ENCODE data around the gene ZC3H7B. TPM values are rescaled to one million over a fixed set of nuclear protein-coding genes. Genes with fewer than 3 reads are reported as not detected.

ZC3H7B gene
- total RNA-seq, 1 experiment from 2014 or later = 42.0 TPM

- Histone ChIP-seq H3K27ac (ENCODE audit: low read depth, low read length) (no peak overlapping the region), H2AFZ (ENCODE audit: low read depth, low read length, poor library complexity, severe bottlenecking) (no peak overlapping the region), H3K9me2 (ENCODE audit: insufficient read depth) (no peaks in the 10 kb centered on the region), H3K4me2 (ENCODE audit: low read length) (no peak overlapping the region), H3K36me3 (ENCODE audit: control insufficient read depth in 1 of 2, insufficient read depth in 2 of 2, low read length in 2 of 2) (peaks cover 2 to 9% of the 10 kb centered on the region in 2 experiments; a peak in 2 of 4 replicates), H3K9ac (ENCODE audit: low read length) (no peak overlapping the region), H3K4me3 (replicated peaks in 1 of 2; ENCODE audit: low read depth in 1 of 2, low read length in 2 of 2) (no peak overlapping the region), H3K4me1 (ENCODE audit: control insufficient read depth in 1 of 2, insufficient read depth in 2 of 2, low read length in 2 of 2) (no peaks in the 10 kb centered on the region), H3K27me3 (ENCODE audit: insufficient read depth, low read length) (no peaks in the 10 kb centered on the region), H4K20me1 (ENCODE audit: insufficient read depth) (no peaks in the 10 kb centered on the region), H3K9me3 (ENCODE audit: control insufficient read depth in 1 of 2, insufficient read depth in 1 of 2, low read depth in 1 of 2, low read length in 2 of 2) (no peaks in the 10 kb centered on the region), H3K79me2 (ENCODE audit: insufficient read depth, low read length) (no peaks in the 10 kb centered on the region)
- intact Hi-C loops (cut with micrococcal nuclease) = no loop called here
- RAD21 ChIA-PET (ENCODE audit: low non-redundant PET in 1 of 2, low total read pairs in 2 of 2, uncharacterized antibody in 2 of 2, unreplicated experiment in 2 of 2) = no interaction called here
- DNase-seq (ENCODE audit: low read depth, low spot score) = no peak
- no TSS peak for BruUV-seq (replicated peaks)
- no peak for TF ChIP-seq YY1 (IDR thresholded peaks at IDR 0.05; ENCODE audit: extremely low read depth, insufficient replicate concordance, low read depth, low read length)
- no peak for TF ChIP-seq ZFX (IDR thresholded peaks at IDR 0.05)
- POLR2A ChIA-PET = no interaction called here
- CTCF ChIA-PET = no interaction called here
- no peak for ATAC-seq
Measured at GRCh38 chr22:41340357-41340756, 39.0 kb downstream of the ZC3H7B start.

GRCh38 chr22:41341012-41341411 is 39.7 kb downstream of the ZC3H7B start:
- ATAC-seq = no peak
- POLR2A ChIA-PET = no interaction called here
- no peak for TF ChIP-seq CBX3 (IDR thresholded peaks at IDR 0.05; ENCODE audit: low read depth)
- no peak for TF ChIP-seq EGR1 (IDR thresholded peaks at IDR 0.05; ENCODE audit: low read depth)
- no peak for TF ChIP-seq RAD21 (IDR thresholded peaks at IDR 0.05; ENCODE audit: low read depth)
- TF ChIP-seq POLR2AphosphoS5 (IDR thresholded peaks at IDR 0.05; ENCODE audit: low read depth, low read length) = no peak

More at GRCh38 chr22:41341012-41341411, 39.7 kb downstream of the ZC3H7B start:
- H3K4me2 ChIP-seq (ENCODE audit: low read length) = no peak overlapping the region
- no peak overlapping the region for H3K27ac ChIP-seq (ENCODE audit: low read depth, low read length)
- no peaks in the 10 kb centered on the region for H3K9me3 ChIP-seq (ENCODE audit: control insufficient read depth in 1 of 2, insufficient read depth in 1 of 2, low read depth in 1 of 2, low read length in 2 of 2)
- H3K4me1 ChIP-seq (ENCODE audit: control insufficient read depth in 1 of 2, insufficient read depth in 2 of 2, low read length in 2 of 2) = no peaks in the 10 kb centered on the region
- no peaks in the 10 kb centered on the region for H3K27me3 ChIP-seq (ENCODE audit: insufficient read depth, low read length)
- peaks cover 5 to 9% of the 10 kb centered on the region in 2 experiments; a peak in 2 of 4 replicates for H3K36me3 ChIP-seq (ENCODE audit: control insufficient read depth in 1 of 2, insufficient read depth in 2 of 2, low read length in 2 of 2)
- H3K9me2 ChIP-seq (ENCODE audit: insufficient read depth) = no peaks in the 10 kb centered on the region
- intact Hi-C loops (cut with micrococcal nuclease) = no loop called here
- no peaks in the 10 kb centered on the region for H4K20me1 ChIP-seq (ENCODE audit: insufficient read depth)
- no peak overlapping the region for H3K4me3 ChIP-seq (replicated peaks in 1 of 2; ENCODE audit: low read depth in 1 of 2, low read length in 2 of 2)
- no peak overlapping the region for H2AFZ ChIP-seq (ENCODE audit: low read depth, low read length, poor library complexity, severe bottlenecking)
- DNase-seq (ENCODE audit: low read depth, low spot score) = no peak
- H3K79me2 ChIP-seq (ENCODE audit: insufficient read depth, low read length) = no peaks in the 10 kb centered on the region
- no TSS peak for BruUV-seq (replicated peaks)
- ChIA-PET CTCF (no interaction called here), RAD21 (ENCODE audit: low non-redundant PET in 1 of 2, low total read pairs in 2 of 2, uncharacterized antibody in 2 of 2, unreplicated experiment in 2 of 2) (no interaction called here)
- H3K9ac ChIP-seq (ENCODE audit: low read length) = no peak overlapping the region

Measured in HCT116 (cell line).